Lower leg skin (tissue), 3 donors: Measurements from ENCODE around the gene SKI.

Experiments
- POLR2A ChIP-seq, 2 donors: fragments of 450-650 bp; IDR thresholded peaks; one replicate each; pipeline ENCODE4 v1.6.1; 2016 to 2017; ENCODE audit warnings: antibody characterized with exemption in 2 of 2, mild to moderate bottlenecking in 1 of 2, moderate library complexity in 1 of 2
- TF ChIP-seq, protein P1 (sequence below), 3 donors: fragments of 450-650 bp; IDR thresholded peaks; one replicate each; pipeline ENCODE4 v1.5.1; 2016; ENCODE audit warnings: antibody characterized with exemption in 3 of 3, mild to moderate bottlenecking in 3 of 3, moderate library complexity in 2 of 3

DNA sequence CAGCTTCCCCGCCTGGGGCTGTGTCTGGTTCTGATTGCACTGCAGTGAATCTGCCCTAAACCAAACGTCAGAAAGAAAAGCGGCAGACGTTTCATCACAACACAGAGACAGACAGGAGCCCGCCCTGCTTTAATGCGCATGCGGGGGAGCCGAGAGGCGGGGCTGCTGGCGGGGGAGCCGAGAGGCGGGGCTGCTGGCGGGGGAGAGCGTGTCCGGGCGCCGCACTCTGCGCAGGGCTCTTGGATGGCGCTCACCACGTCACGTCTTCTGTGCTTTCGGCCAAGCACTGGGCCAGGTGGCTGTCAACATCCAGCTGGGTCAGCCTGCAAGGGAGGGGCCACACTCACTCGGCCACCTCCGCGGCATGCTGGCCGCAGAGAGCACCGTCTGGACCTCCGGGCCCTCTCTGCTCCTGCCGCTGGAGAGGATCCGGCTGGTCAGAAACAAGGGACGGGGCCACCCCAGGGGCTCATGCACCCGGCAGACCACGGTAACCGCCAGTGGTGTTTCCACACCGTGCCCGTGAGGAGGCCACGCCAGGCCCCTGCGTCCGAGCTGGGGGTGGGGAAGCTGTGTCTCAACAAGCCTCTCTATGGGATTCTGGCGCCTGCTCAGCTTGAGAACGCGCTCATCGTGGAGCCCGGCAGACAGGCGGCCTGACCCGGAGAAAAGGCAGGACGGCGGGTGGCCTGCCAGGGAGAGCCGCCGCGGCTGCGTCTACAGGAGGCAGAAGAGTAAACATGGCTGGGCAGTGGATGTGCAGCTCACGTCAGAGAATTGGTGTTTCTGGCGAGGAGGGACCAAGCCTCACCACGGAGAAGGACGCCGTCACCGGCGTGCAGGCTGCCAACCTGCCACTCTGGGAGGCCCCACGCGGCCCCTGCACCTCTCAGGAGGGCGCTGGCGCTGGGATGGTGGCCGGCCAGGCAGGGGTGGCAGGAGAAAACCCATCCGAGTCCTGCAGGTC is 38.4 kb upstream of the SKI start:
- no peak for TF ChIP-seq POLR2A (IDR thresholded peaks at IDR 0.05)
- TF ChIP-seq, protein P1, sequence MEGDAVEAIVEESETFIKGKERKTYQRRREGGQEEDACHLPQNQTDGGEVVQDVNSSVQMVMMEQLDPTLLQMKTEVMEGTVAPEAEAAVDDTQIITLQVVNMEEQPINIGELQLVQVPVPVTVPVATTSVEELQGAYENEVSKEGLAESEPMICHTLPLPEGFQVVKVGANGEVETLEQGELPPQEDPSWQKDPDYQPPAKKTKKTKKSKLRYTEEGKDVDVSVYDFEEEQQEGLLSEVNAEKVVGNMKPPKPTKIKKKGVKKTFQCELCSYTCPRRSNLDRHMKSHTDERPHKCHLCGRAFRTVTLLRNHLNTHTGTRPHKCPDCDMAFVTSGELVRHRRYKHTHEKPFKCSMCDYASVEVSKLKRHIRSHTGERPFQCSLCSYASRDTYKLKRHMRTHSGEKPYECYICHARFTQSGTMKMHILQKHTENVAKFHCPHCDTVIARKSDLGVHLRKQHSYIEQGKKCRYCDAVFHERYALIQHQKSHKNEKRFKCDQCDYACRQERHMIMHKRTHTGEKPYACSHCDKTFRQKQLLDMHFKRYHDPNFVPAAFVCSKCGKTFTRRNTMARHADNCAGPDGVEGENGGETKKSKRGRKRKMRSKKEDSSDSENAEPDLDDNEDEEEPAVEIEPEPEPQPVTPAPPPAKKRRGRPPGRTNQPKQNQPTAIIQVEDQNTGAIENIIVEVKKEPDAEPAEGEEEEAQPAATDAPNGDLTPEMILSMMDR (IDR thresholded peaks at IDR 0.05), result no peak
